Measurements from ENCODE around the gene DIRAS1.
A peak's percentile ranks its signal among the peaks of the same experiment; 100 is the strongest.

DNA sequence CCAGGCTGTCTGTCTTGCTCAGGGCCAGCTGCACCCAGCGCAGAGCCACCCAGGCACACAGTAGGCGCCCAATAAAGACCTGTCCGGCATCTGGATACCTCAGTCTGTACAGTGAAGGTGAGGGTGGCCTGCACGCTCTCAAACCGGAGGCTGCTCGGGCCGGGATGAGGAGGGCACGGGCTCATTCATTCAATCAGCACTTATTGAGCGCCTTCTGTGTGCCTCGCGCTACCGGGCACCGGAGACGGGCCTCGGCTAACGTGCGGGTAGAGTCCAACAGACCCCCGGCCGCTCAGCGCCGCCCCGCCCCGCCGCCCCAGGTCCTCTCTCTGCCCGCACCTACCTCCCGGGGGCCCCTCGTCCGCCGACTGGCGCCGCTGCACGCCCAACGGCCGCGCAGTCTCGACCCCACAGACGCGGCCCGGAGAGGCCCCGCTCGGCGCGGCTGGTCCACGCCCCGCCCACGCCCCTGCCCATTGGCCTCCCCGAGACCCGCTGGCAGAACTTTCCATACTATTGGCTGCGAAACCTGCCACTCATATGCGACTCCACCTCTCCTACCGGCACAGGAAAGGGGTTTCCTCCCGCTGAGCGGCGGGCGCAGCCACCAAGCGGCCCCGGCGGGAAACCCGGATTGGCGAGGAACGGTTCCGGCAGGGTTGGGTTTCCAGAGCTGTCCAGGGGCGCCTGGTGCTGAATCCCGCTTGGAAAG is 18.6 kb upstream of the DIRAS1 start, which contains the start of gene SLC39A3:
- TF ChIP-seq, protein P1, sequence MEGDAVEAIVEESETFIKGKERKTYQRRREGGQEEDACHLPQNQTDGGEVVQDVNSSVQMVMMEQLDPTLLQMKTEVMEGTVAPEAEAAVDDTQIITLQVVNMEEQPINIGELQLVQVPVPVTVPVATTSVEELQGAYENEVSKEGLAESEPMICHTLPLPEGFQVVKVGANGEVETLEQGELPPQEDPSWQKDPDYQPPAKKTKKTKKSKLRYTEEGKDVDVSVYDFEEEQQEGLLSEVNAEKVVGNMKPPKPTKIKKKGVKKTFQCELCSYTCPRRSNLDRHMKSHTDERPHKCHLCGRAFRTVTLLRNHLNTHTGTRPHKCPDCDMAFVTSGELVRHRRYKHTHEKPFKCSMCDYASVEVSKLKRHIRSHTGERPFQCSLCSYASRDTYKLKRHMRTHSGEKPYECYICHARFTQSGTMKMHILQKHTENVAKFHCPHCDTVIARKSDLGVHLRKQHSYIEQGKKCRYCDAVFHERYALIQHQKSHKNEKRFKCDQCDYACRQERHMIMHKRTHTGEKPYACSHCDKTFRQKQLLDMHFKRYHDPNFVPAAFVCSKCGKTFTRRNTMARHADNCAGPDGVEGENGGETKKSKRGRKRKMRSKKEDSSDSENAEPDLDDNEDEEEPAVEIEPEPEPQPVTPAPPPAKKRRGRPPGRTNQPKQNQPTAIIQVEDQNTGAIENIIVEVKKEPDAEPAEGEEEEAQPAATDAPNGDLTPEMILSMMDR (IDR thresholded peaks at IDR 0.05; ENCODE audit: extremely low read depth in 1 of 2, insufficient read depth in 1 of 2, low read depth in 1 of 2, low read length in 2 of 2), result no peak
- TF ChIP-seq POLR2AphosphoS5 (IDR thresholded peaks at IDR 0.05; ENCODE audit: insufficient read depth, low read depth, low read length) (peak; percentile 61), POLR2A (IDR thresholded peaks at IDR 0.05; ENCODE audit: low read depth, low read length) (no peak), MYC (IDR thresholded peaks at IDR 0.05; ENCODE audit: low read depth, low read length) (no peak)
- TF ChIP-seq, protein P2, sequence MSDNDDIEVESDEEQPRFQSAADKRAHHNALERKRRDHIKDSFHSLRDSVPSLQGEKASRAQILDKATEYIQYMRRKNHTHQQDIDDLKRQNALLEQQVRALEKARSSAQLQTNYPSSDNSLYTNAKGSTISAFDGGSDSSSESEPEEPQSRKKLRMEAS (IDR thresholded peaks at IDR 0.05; ENCODE audit: insufficient read depth, insufficient read length), result no peak
